ENCODE data around the gene PPDPF.
"Not testable (repeated sequence)": the region's sequence is repeated elsewhere in the genome, so short reads cannot be mapped to it uniquely, and the experiment has no call there.

The PPDPF gene

GRCh38 chr20:63501818-63502670 is 18.5 kb upstream of the PPDPF start:
- DNase-seq: peak; percentile 63

GRCh38 chr20:63502671-63503172 is 17.8 kb upstream of the PPDPF start:
- DNase-seq: no peak

GRCh38 chr20:63503524-63503923 is 17.0 kb upstream of the PPDPF start:
- DNase-seq: no peak

- no peak for DNase-seq
These were observed 15.9 kb upstream of the PPDPF start for GRCh38 chr20:63504642-63505041.

GRCh38 chr20:63505281-63505680 is 15.3 kb upstream of the PPDPF start:
- DNase-seq: no peak

GRCh38 chr20:63505723-63506122 is 14.8 kb upstream of the PPDPF start:
- no peak for DNase-seq

GRCh38 chr20:63507083-63507743 is 13.4 kb upstream of the PPDPF start:
- no peak for DNase-seq

- no peak for DNase-seq
These were observed 12.3 kb upstream of the PPDPF start for GRCh38 chr20:63508072-63508768.

- DNase-seq: peak; percentile 8
These were observed 11.4 kb upstream of the PPDPF start for GRCh38 chr20:63509088-63509564.

- no peak for DNase-seq
These were observed 7.4 kb upstream of the PPDPF start for GRCh38 chr20:63513207-63513606.

GRCh38 chr20:63514520-63514919 is 6.0 kb upstream of the PPDPF start:
- not testable (repeated sequence) for DNase-seq

GRCh38 chr20:63517376-63518309 is 2.9 kb upstream of the PPDPF start:
- no peak for DNase-seq

GRCh38 chr20:63518351-63518861 is 2.2 kb upstream of the PPDPF start:
- DNase-seq: no peak

- DNase-seq: no peak
These were observed 1.5 kb upstream of the PPDPF start for GRCh38 chr20:63518946-63519667.

- no peak for DNase-seq
These were observed 679 bp upstream of the PPDPF start for GRCh38 chr20:63519668-63520503.

- DNase-seq: peak; percentile 66
These were observed 503 bp downstream of the PPDPF start for GRCh38 chr20:63520934-63521601.

- no peak for DNase-seq
These were observed 1.0 kb downstream of the PPDPF start for GRCh38 chr20:63521602-63522001.

- no peak for DNase-seq
These were observed 1.7 kb downstream of the PPDPF start for GRCh38 chr20:63522091-63522868.
